CD4-positive, alpha-beta memory T cell (primary cell): Measurements from ENCODE around the gene SEZ6L. TPM values are rescaled to one million over a fixed set of nuclear protein-coding genes. Genes with fewer than 3 reads are reported as not detected.
"Not testable (repeated sequence)": the region's sequence is repeated elsewhere in the genome, so short reads cannot be mapped to it uniquely, and the experiment has no call there.

Source experiments
- CTCF ChIA-PET: fragments of 350-600 bp; sonication (Branson Sonifier 250); formaldehyde crosslinking; loops from one replicate; lab custom pipeline; 2021; ENCODE audit warnings: inconsistent platforms; ENCODE audit not compliant: partially characterized antibody; lab: Charles Lee
- POLR2A ChIA-PET: fragments of 350-600 bp; sonication (Branson Sonifier 250); formaldehyde crosslinking; loops from one replicate; lab custom pipeline; 2021; ENCODE audit not compliant: partially characterized antibody; lab: Charles Lee
- DNase-seq, 5 donors: peaks; one replicate each; pipeline versions ENCODE4 v3.0.0 to v3.0.0-alpha.2; 2020 to 2022; ENCODE audit warnings: mixed read lengths in 1 of 5
- H3K27ac ChIP-seq: one replicate; pipeline ENCODE4 v1.7.0; 2013; ENCODE audit warnings: low read depth, low read length
- H3K27me3 ChIP-seq: 2 replicates; pipeline ENCODE4 v1.7.0; 2013; ENCODE audit warnings: mild to moderate bottlenecking, low read length, moderate library complexity; ENCODE audit not compliant: insufficient read depth
- H3K36me3 ChIP-seq: 2 replicates; pipeline ENCODE4 v1.7.0; 2013; ENCODE audit warnings: mild to moderate bottlenecking, low read length, moderate library complexity; ENCODE audit not compliant: insufficient read depth
- H3K4me1 ChIP-seq: 2 replicates; pipeline ENCODE4 v1.7.0; 2013; ENCODE audit warnings: mild to moderate bottlenecking, low read length, moderate library complexity; ENCODE audit not compliant: insufficient read depth
- H3K4me3 ChIP-seq, 2 donors: one replicate each; pipeline ENCODE4 v1.7.0; 2013; ENCODE audit warnings: low read length in 2 of 2, mild to moderate bottlenecking in 1 of 2
- H3K9me3 ChIP-seq, 2 donors: one replicate each; pipeline ENCODE4 v1.7.0; 2013; ENCODE audit warnings: low read length in 2 of 2, control low read depth in 1 of 2; ENCODE audit not compliant: control insufficient read depth in 1 of 2
- H3K27ac Mint-ChIP-seq, 7 donors: one replicate each; pipeline ENCODE4 v1.8.0; 2020 to 2021; ENCODE audit warnings: mixed read lengths in 7 of 7, mild to moderate bottlenecking in 6 of 7, inconsistent platforms in 3 of 7, moderate library complexity in 3 of 7
- H3K27me3 Mint-ChIP-seq, 2 donors: one replicate each; pipeline ENCODE4 v1.8.0; 2020 to 2021; ENCODE audit warnings: mixed read lengths in 2 of 2
- H3K36me3 Mint-ChIP-seq, 2 donors: one replicate each; pipeline ENCODE4 v1.8.0; 2020 to 2021; ENCODE audit warnings: mixed read lengths in 2 of 2, inconsistent platforms in 1 of 2, mild to moderate bottlenecking in 1 of 2
- H3K4me1 Mint-ChIP-seq, 4 donors: one replicate each; pipeline ENCODE4 v1.8.0; 2020 to 2021; ENCODE audit warnings: mixed read lengths in 4 of 4, mild to moderate bottlenecking in 1 of 4
- H3K4me3 Mint-ChIP-seq, 8 donors: one replicate each; pipeline ENCODE4 v1.8.0; 2020 to 2021; ENCODE audit warnings: mixed read lengths in 8 of 8, mild to moderate bottlenecking in 7 of 8, moderate library complexity in 6 of 8, inconsistent platforms in 3 of 8
- H3K9me3 Mint-ChIP-seq, 8 donors: one replicate each; pipeline ENCODE4 v1.8.0; 2020 to 2021; ENCODE audit warnings: mixed read lengths in 8 of 8, mild to moderate bottlenecking in 5 of 8, inconsistent platforms in 3 of 8, moderate library complexity in 1 of 8
- intact Hi-C: fragments of 100-400 bp; cut with micrococcal nuclease; formaldehyde crosslinking; loops from one replicate; pipeline ENCODE4 v1.15.1; 2023
- polyA plus RNA-seq, 2 donors: library from polyadenylated mRNA; unstranded; fragments of 300-500 nt; fragmentation: Illumina TruSeq; gene quantifications; one replicate each; pipeline ENCODE4 v1.2.3, GENCODE V29; 2021
- total RNA-seq, 2 experiments: library from RNA; stranded (reverse); gene quantifications; one replicate each; pipeline ENCODE4 v1.2.3, GENCODE V29; 2021

Gene SEZ6L
- total and polyA plus RNA-seq, 4 experiments from 2014 or later, result not detected

- H3K36me3 ChIP-seq, result no peaks in the 10 kb centered on the region
- DNase-seq, result no peak
- H3K4me3 Mint-ChIP-seq, result no peak overlapping the region
- H3K4me3 ChIP-seq, result no peak overlapping the region
- ChIA-PET CTCF (no interaction called here), POLR2A (no interaction called here)
- no peaks in the 10 kb centered on the region for H3K4me1 ChIP-seq
- H3K27me3 Mint-ChIP-seq, result peaks cover 9 to 13% of the 10 kb centered on the region in 2 donors
- H3K27ac Mint-ChIP-seq, result no peak overlapping the region
- no peaks in the 10 kb centered on the region for H3K27me3 ChIP-seq
- intact Hi-C loops, result no loop called here
- H3K4me1 Mint-ChIP-seq, result no peaks in the 10 kb centered on the region
- H3K36me3 Mint-ChIP-seq, result no peaks in the 10 kb centered on the region
- no peaks in the 10 kb centered on the region for H3K9me3 ChIP-seq
- no peak overlapping the region for H3K27ac ChIP-seq
- H3K9me3 Mint-ChIP-seq, result no peaks in the 10 kb centered on the region
Measured at GRCh38 chr22:26406118-26406517, 236.9 kb downstream of the SEZ6L start.

- H3K27ac ChIP-seq, H3K36me3 ChIP-seq, H3K4me3 ChIP-seq, H3K4me3 Mint-ChIP-seq, H3K4me1 Mint-ChIP-seq, H3K9me3 ChIP-seq, DNase-seq, H3K9me3 Mint-ChIP-seq, H3K27me3 ChIP-seq, intact Hi-C loops, POLR2A ChIA-PET, H3K4me1 ChIP-seq, H3K27ac Mint-ChIP-seq, H3K36me3 Mint-ChIP-seq: not testable (repeated sequence)
- CTCF ChIA-PET, result interaction anchor here (0.9 kb wide), 1 partner anchor 43 kb away, joined by 3 read pairs; no protein-coding TSS in a partner anchor
- peaks cover 2 to 11% of the 10 kb centered on the region in 2 donors for H3K27me3 Mint-ChIP-seq
Measured at GRCh38 chr22:26408562-26409220, 239.4 kb downstream of the SEZ6L start.

- intact Hi-C loops, result no loop called here
- ChIA-PET CTCF (interaction anchor here (1.6 kb wide), 1 partner anchor 234 kb away, joined by 3 read pairs; no protein-coding TSS in a partner anchor), POLR2A (no interaction called here)
- Mint-ChIP-seq H3K4me3 (no peak overlapping the region), H3K9me3 (no peaks in the 10 kb centered on the region), H3K36me3 (no peaks in the 10 kb centered on the region), H3K27ac (no peak overlapping the region), H3K4me1 (no peaks in the 10 kb centered on the region), H3K27me3 (peaks cover 2 to 14% of the 10 kb centered on the region in 2 donors)
- H3K9me3 ChIP-seq, result no peaks in the 10 kb centered on the region
- H3K4me3 ChIP-seq, result no peak overlapping the region
- no peaks in the 10 kb centered on the region for H3K27me3 ChIP-seq
- no peaks in the 10 kb centered on the region for H3K36me3 ChIP-seq
- DNase-seq, result no peak
- H3K27ac ChIP-seq, result no peak overlapping the region
- no peaks in the 10 kb centered on the region for H3K4me1 ChIP-seq
Measured at GRCh38 chr22:26409719-26410335, 240.6 kb downstream of the SEZ6L start.

GRCh38 chr22:26410386-26410785 lies 241.1 kb downstream of the SEZ6L start:
- Mint-ChIP-seq H3K9me3 (no peaks in the 10 kb centered on the region), H3K36me3 (no peaks in the 10 kb centered on the region), H3K4me3 (no peak overlapping the region), H3K27ac (no peak overlapping the region), H3K27me3 (peaks cover 2 to 14% of the 10 kb centered on the region in 2 donors), H3K4me1 (no peaks in the 10 kb centered on the region)
- no peaks in the 10 kb centered on the region for H3K27me3 ChIP-seq
- intact Hi-C loops, result no loop called here
- POLR2A ChIA-PET, result no interaction called here
- no peaks in the 10 kb centered on the region for H3K4me1 ChIP-seq
- no peaks in the 10 kb centered on the region for H3K9me3 ChIP-seq
- H3K36me3 ChIP-seq, result no peaks in the 10 kb centered on the region
- CTCF ChIA-PET, result interaction anchor here (1.6 kb wide), 1 partner anchor 233 kb away, joined by 3 read pairs; no protein-coding TSS in a partner anchor
- no peak overlapping the region for H3K27ac ChIP-seq
- DNase-seq, result no peak
- H3K4me3 ChIP-seq, result no peak overlapping the region

GRCh38 chr22:26414347-26414746 lies 245.1 kb downstream of the SEZ6L start:
- Histone ChIP-seq H3K4me1 (no peaks in the 10 kb centered on the region), H3K27me3 (no peaks in the 10 kb centered on the region), H3K4me3 (no peak overlapping the region), H3K27ac (no peak overlapping the region), H3K36me3 (no peaks in the 10 kb centered on the region), H3K9me3 (no peaks in the 10 kb centered on the region)
- intact Hi-C loops, result no loop called here
- H3K27ac Mint-ChIP-seq, result no peak overlapping the region
- ChIA-PET POLR2A (interaction anchor here (1.7 kb wide), 1 partner anchor 14 kb away, joined by 3 read pairs; no protein-coding TSS in a partner anchor), CTCF (no interaction called here)
- H3K36me3 Mint-ChIP-seq, result no peaks in the 10 kb centered on the region
- no peak overlapping the region for H3K4me3 Mint-ChIP-seq
- no peak for DNase-seq
- H3K27me3 Mint-ChIP-seq, result peaks cover 4 to 17% of the 10 kb centered on the region in 2 donors
- H3K9me3 Mint-ChIP-seq, result no peaks in the 10 kb centered on the region
- H3K4me1 Mint-ChIP-seq, result no peaks in the 10 kb centered on the region

GRCh38 chr22:26416256-26416655 lies 247.0 kb downstream of the SEZ6L start:
- Histone ChIP-seq H3K4me3 (no peak overlapping the region), H3K4me1 (no peaks in the 10 kb centered on the region), H3K27me3 (no peaks in the 10 kb centered on the region), H3K27ac (no peak overlapping the region), H3K36me3 (no peaks in the 10 kb centered on the region), H3K9me3 (no peaks in the 10 kb centered on the region)
- Mint-ChIP-seq H3K4me3 (no peak overlapping the region), H3K9me3 (peaks cover 0 to 2% (median 0%) of the 10 kb centered on the region in 8 donors), H3K27ac (no peak overlapping the region), H3K36me3 (no peaks in the 10 kb centered on the region), H3K27me3 (peaks cover 5 to 16% of the 10 kb centered on the region in 2 donors), H3K4me1 (no peaks in the 10 kb centered on the region)
- ChIA-PET CTCF (interaction anchor here (1.3 kb wide), 1 partner anchor 45 kb away, joined by 3 read pairs; no protein-coding TSS in a partner anchor), POLR2A (interaction anchor here (1.2 to 1.7 kb wide), 2 partner anchors 12 to 13 kb away, joined by 3 read pairs; partner anchors contain the start of gene ASPHD2)
- DNase-seq, result no peak
- intact Hi-C loops, result no loop called here

- Mint-ChIP-seq H3K4me3 (no peak overlapping the region), H3K36me3 (no peaks in the 10 kb centered on the region), H3K27ac (no peak overlapping the region), H3K4me1 (no peaks in the 10 kb centered on the region), H3K9me3 (peaks cover 0 to 5% (median 0%) of the 10 kb centered on the region in 8 donors), H3K27me3 (peaks cover 5 to 16% of the 10 kb centered on the region in 2 donors)
- Histone ChIP-seq H3K9me3 (no peaks in the 10 kb centered on the region), H3K4me3 (no peak overlapping the region), H3K27ac (no peak overlapping the region), H3K4me1 (no peaks in the 10 kb centered on the region), H3K36me3 (no peaks in the 10 kb centered on the region), H3K27me3 (no peaks in the 10 kb centered on the region)
- intact Hi-C loops, result no loop called here
- ChIA-PET POLR2A (interaction anchor here (1.2 kb wide), 1 partner anchor 13 kb away, joined by 3 read pairs; the partner anchor contains the start of gene ASPHD2), CTCF (interaction anchor here (1.5 kb wide), 1 partner anchor 19 kb away, joined by 3 read pairs; no protein-coding TSS in a partner anchor)
- DNase-seq, result no peak
Measured at GRCh38 chr22:26416670-26417276, 247.5 kb downstream of the SEZ6L start.
